Glutamatergic neuron (in vitro differentiated cells): ENCODE data around the gene RILP. TPM values are rescaled to one million over a fixed set of nuclear protein-coding genes. Genes with fewer than 3 reads are reported as not detected.

Source experiments
- DNase-seq: peaks from one replicate; pipeline ENCODE4 v3.0.0; 2022
- H3K27ac Mint-ChIP-seq: one replicate; pipeline ENCODE4 v1.8.0; 2020; ENCODE audit warnings: mild to moderate bottlenecking, mixed read lengths, inconsistent platforms; ENCODE audit not compliant: unreplicated experiment
- H3K27me3 Mint-ChIP-seq: one replicate; pipeline ENCODE4 v1.8.0; 2020; ENCODE audit warnings: mild to moderate bottlenecking, moderate library complexity, mixed read lengths, inconsistent platforms; ENCODE audit not compliant: unreplicated experiment
- H3K36me3 Mint-ChIP-seq: one replicate; pipeline ENCODE4 v1.8.0; 2020; ENCODE audit warnings: mild to moderate bottlenecking, mixed read lengths, inconsistent platforms; ENCODE audit not compliant: unreplicated experiment
- H3K4me1 Mint-ChIP-seq: one replicate; pipeline ENCODE4 v1.8.0; 2020; ENCODE audit warnings: mild to moderate bottlenecking, low read depth, mixed read lengths, inconsistent platforms; ENCODE audit not compliant: unreplicated experiment
- H3K4me3 Mint-ChIP-seq: one replicate; pipeline ENCODE4 v1.8.0; 2020; ENCODE audit warnings: mild to moderate bottlenecking, mixed read lengths, inconsistent platforms; ENCODE audit not compliant: unreplicated experiment
- H3K9me3 Mint-ChIP-seq: one replicate; pipeline ENCODE4 v1.8.0; 2020; ENCODE audit warnings: mild to moderate bottlenecking, moderate library complexity, mixed read lengths, inconsistent platforms; ENCODE audit not compliant: unreplicated experiment
- CTCF ChIP-seq: fragments of 200-600 bp; sonication (generic); IDR thresholded peaks from one replicate; pipeline ENCODE4 v1.5.0; 2021; ENCODE audit not compliant: partially characterized antibody, unreplicated experiment
- total RNA-seq: library from RNA; stranded (reverse); fragmentation: NEBNext Ultra II Directional; extraction: Animal tissue kit (Norgen Biotek cat#: 25700); gene quantifications from one replicate; pipeline ENCODE4 v1.2.1, GENCODE V29; 2021; ENCODE audit not compliant: unreplicated experiment

RILP gene
- total RNA-seq, 1 donor from 2014 or later = 4.2 TPM

- Mint-ChIP-seq H3K27me3 (peaks cover 12% of the 10 kb centered on the region), H3K4me3 (peak overlapping the region; percentile 55), H3K9me3 (peaks cover 9% of the 10 kb centered on the region), H3K36me3 (no peaks in the 10 kb centered on the region), H3K27ac (no peak overlapping the region), H3K4me1 (peaks cover 19% of the 10 kb centered on the region)
- TF ChIP-seq CTCF = no peak
- DNase-seq = no peak
Observed at GRCh38 chr17:1625581-1625980, 24.1 kb downstream of the RILP start.

- Mint-ChIP-seq H3K27ac (no peak overlapping the region), H3K27me3 (peaks cover 10% of the 10 kb centered on the region), H3K4me3 (no peak overlapping the region), H3K36me3 (no peaks in the 10 kb centered on the region), H3K9me3 (peaks cover 10% of the 10 kb centered on the region), H3K4me1 (peaks cover 19% of the 10 kb centered on the region)
- no peak for DNase-seq
- TF ChIP-seq CTCF = no peak
Observed at GRCh38 chr17:1625053-1625452, 24.6 kb downstream of the RILP start.

GRCh38 chr17:1624650-1625049 is 25.0 kb downstream of the RILP start:
- no peak overlapping the region for H3K27ac Mint-ChIP-seq
- H3K27me3 Mint-ChIP-seq = peaks cover 11% of the 10 kb centered on the region
- H3K4me3 Mint-ChIP-seq = no peak overlapping the region
- no peak for DNase-seq
- peaks cover 19% of the 10 kb centered on the region for H3K4me1 Mint-ChIP-seq
- TF ChIP-seq CTCF = no peak
- no peaks in the 10 kb centered on the region for H3K36me3 Mint-ChIP-seq
- H3K9me3 Mint-ChIP-seq = peaks cover 10% of the 10 kb centered on the region

- Mint-ChIP-seq H3K4me1 (peaks cover 19% of the 10 kb centered on the region), H3K36me3 (no peaks in the 10 kb centered on the region), H3K4me3 (no peak overlapping the region), H3K27me3 (peaks cover 12% of the 10 kb centered on the region), H3K27ac (no peak overlapping the region), H3K9me3 (peaks cover 9% of the 10 kb centered on the region)
- TF ChIP-seq CTCF = no peak
- no peak for DNase-seq
Observed at GRCh38 chr17:1623057-1623630, 26.5 kb downstream of the RILP start.

GRCh38 chr17:1621273-1621954 is 28.3 kb downstream of the RILP start:
- H3K36me3 Mint-ChIP-seq = no peaks in the 10 kb centered on the region
- peaks cover 4% of the 10 kb centered on the region for H3K9me3 Mint-ChIP-seq
- no peak overlapping the region for H3K27ac Mint-ChIP-seq
- no peak for DNase-seq
- no peak overlapping the region for H3K4me3 Mint-ChIP-seq
- H3K27me3 Mint-ChIP-seq = peaks cover 9% of the 10 kb centered on the region
- peaks cover 11% of the 10 kb centered on the region for H3K4me1 Mint-ChIP-seq
- no peak for TF ChIP-seq CTCF
